SK-N-SH treated with all-trans-retinoic acid at 6 μM for 48 hours (cell line): Measurements from ENCODE around the gene CDK11B.

Experiments used
- ATAC-seq: fragments of 200-7000 bp; cut with Tn5 transposase; 3 replicates; pipeline ENCODE4 v1.9.1; 2020; ENCODE audit warnings: mild to moderate bottlenecking, moderate library complexity
- ARNTL ChIP-seq: fragments of 450-650 bp; formaldehyde crosslinking; IDR thresholded peaks from 2 replicates; pipeline ENCODE4 v1.5.0; 2020; ENCODE audit warnings: low read depth, mild to moderate bottlenecking, moderate library complexity, borderline replicate concordance
- BACH2 ChIP-seq: fragments of 250-450 bp; sonication (Bioruptor Pico); IDR thresholded peaks from 2 replicates; pipeline ENCODE4 v1.9.0; 2021; ENCODE audit warnings: mild to moderate bottlenecking, borderline replicate concordance
- CSDC2 ChIP-seq: fragments of 250-450 bp; sonication (Bioruptor Pico); IDR thresholded peaks from 2 replicates; pipeline ENCODE4 v1.5.0; 2020; ENCODE audit warnings: mild to moderate bottlenecking, moderate library complexity
- CSRNP3 ChIP-seq: fragments of 250-450 bp; sonication (Bioruptor Pico); IDR thresholded peaks from 2 replicates; pipeline ENCODE4 v1.5.1; 2021; ENCODE audit warnings: mild to moderate bottlenecking, moderate library complexity
- ESRRG ChIP-seq: fragments of 250-450 bp; sonication (Bioruptor Pico); IDR thresholded peaks from 2 replicates; pipeline ENCODE4 v1.6.1; 2021; ENCODE audit warnings: mild to moderate bottlenecking
- GLIS3 ChIP-seq: fragments of 250-450 bp; sonication (Bioruptor Pico); IDR thresholded peaks from 2 replicates; pipeline ENCODE4 v1.5.0; 2020; ENCODE audit warnings: mild to moderate bottlenecking, moderate library complexity
- ISL1 ChIP-seq: fragments of 250-450 bp; sonication (Bioruptor Pico); IDR thresholded peaks from 2 replicates; pipeline ENCODE4 v2.1.2; 2022; ENCODE audit warnings: mild to moderate bottlenecking, moderate library complexity
- OSR1 ChIP-seq: fragments of 250-450 bp; sonication (Bioruptor Pico); IDR thresholded peaks from 2 replicates; pipeline ENCODE4 v1.8.0; 2022; ENCODE audit warnings: moderate library complexity, mild to moderate bottlenecking, inconsistent platforms
- PPARA ChIP-seq: fragments of 250-450 bp; sonication (Bioruptor Pico); IDR thresholded peaks from 2 replicates; pipeline ENCODE4 v1.5.0; 2020; ENCODE audit warnings: mild to moderate bottlenecking, borderline replicate concordance
- RARB ChIP-seq: fragments of 250-450 bp; sonication (Bioruptor Pico); IDR thresholded peaks from 2 replicates; pipeline ENCODE4 v1.8.0; 2021; ENCODE audit warnings: mild to moderate bottlenecking, moderate library complexity
- SNAI2 ChIP-seq: fragments of 250-450 bp; sonication (Bioruptor Pico); IDR thresholded peaks from 2 replicates; pipeline ENCODE4 v1.5.0; 2020; ENCODE audit warnings: mild to moderate bottlenecking, moderate library complexity
- TOX ChIP-seq: fragments of 250-450 bp; sonication (Bioruptor Pico); IDR thresholded peaks from 2 replicates; pipeline ENCODE4 v1.8.0; 2021; ENCODE audit warnings: mild to moderate bottlenecking, moderate library complexity, borderline replicate concordance
- ZC3H10 ChIP-seq: fragments of 250-450 bp; sonication (Bioruptor Pico); IDR thresholded peaks from 2 replicates; pipeline ENCODE4 v1.5.1; 2021; ENCODE audit warnings: mild to moderate bottlenecking, moderate library complexity
- ZFP3 ChIP-seq: fragments of 250-450 bp; sonication (Bioruptor Pico); IDR thresholded peaks from 2 replicates; pipeline ENCODE4 v1.5.0; 2020; ENCODE audit warnings: mild to moderate bottlenecking, moderate library complexity
- ZFP30 ChIP-seq: fragments of 450-650 bp; formaldehyde crosslinking; IDR thresholded peaks from 2 replicates; pipeline ENCODE4 v1.5.0; 2022; ENCODE audit warnings: mild to moderate bottlenecking, moderate library complexity
- ZNF565 ChIP-seq: fragments of 450-650 bp; formaldehyde crosslinking; conservative IDR thresholded peaks from 2 replicates; pipeline ENCODE4 v1.5.0; 2020; ENCODE audit warnings: low read depth, mild to moderate bottlenecking, moderate library complexity
- ZNF70 ChIP-seq: fragments of 450-650 bp; formaldehyde crosslinking; IDR thresholded peaks from 2 replicates; pipeline ENCODE4 v1.5.0; 2020; ENCODE audit warnings: mild to moderate bottlenecking, moderate library complexity
- ZNF8 ChIP-seq: fragments of 450-650 bp; formaldehyde crosslinking; IDR thresholded peaks from 2 replicates; pipeline ENCODE4 v1.5.0; 2020; ENCODE audit warnings: mild to moderate bottlenecking, moderate library complexity
- TF ChIP-seq, protein P1 (sequence below): fragments of 250-450 bp; sonication (Bioruptor Pico); IDR thresholded peaks from 2 replicates; pipeline ENCODE4 v1.5.0; 2020; ENCODE audit warnings: mild to moderate bottlenecking, moderate library complexity
- TF ChIP-seq, protein P2 (sequence below): fragments of 250-450 bp; sonication (Bioruptor Pico); IDR thresholded peaks from 2 replicates; pipeline ENCODE4 v1.5.1; 2020; ENCODE audit warnings: low read depth, mild to moderate bottlenecking, moderate library complexity
- TF ChIP-seq, protein P3 (sequence below): fragments of 250-450 bp; sonication (Bioruptor Pico); IDR thresholded peaks from 2 replicates; pipeline ENCODE4 v1.8.0; 2021; ENCODE audit warnings: low read depth, mild to moderate bottlenecking, moderate library complexity, borderline replicate concordance

The CDK11B gene

GRCh38 chr1:1630965-1631781 is 27.6 kb downstream of the CDK11B start (continued):
- TF ChIP-seq ARNTL (CRISPR knock-in tag) (no peak), ZNF565 (CRISPR knock-in tag) (no peak)
- TF ChIP-seq, all 23 proteins: peak for 0

DNA sequence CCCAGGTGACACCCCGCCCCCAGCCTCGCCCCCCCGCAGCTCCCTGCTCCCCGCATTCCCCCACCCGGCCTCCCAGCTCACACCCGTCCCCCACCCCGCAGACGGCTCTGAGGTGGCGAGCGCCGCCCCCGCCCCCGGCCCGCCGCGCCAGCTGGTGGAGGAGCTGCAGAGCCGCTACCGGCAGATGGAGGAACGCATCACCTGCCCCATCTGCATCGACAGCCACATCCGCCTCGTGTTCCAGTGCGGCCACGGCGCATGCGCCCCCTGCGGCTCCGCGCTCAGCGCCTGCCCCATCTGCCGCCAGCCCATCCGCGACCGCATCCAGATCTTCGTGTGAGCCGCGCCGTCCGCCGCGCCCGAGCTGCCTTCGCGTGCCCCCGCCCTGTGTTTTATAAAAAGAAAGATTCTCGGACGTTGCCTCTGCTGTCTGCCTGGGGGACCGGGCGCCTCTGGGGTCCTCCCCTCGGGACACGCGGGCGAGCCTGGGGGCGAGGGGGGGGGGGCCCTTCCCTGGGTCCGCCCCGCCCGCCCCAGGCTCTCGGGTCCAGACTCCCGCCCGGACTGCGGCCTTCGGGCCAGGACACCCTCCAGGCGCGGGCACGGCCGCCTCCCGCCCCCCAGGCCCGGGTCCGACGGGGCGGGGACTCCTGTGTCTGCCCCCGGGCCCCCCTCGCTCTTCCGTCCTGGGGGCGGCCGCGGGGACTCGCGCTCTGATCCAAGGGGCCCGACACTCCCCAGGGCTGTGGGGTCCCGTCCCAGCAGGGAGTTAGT is 28.4 kb downstream of the CDK11B start:
- no peak for ATAC-seq
- no peak for TF ChIP-seq ISL1 (CRISPR knock-in tag)
- no peak for TF ChIP-seq BACH2 (CRISPR knock-in tag)
- no peak for TF ChIP-seq GLIS3
- no peak for TF ChIP-seq CSRNP3 (CRISPR knock-in tag)
- TF ChIP-seq SNAI2 = no peak
- TF ChIP-seq, protein P1, sequence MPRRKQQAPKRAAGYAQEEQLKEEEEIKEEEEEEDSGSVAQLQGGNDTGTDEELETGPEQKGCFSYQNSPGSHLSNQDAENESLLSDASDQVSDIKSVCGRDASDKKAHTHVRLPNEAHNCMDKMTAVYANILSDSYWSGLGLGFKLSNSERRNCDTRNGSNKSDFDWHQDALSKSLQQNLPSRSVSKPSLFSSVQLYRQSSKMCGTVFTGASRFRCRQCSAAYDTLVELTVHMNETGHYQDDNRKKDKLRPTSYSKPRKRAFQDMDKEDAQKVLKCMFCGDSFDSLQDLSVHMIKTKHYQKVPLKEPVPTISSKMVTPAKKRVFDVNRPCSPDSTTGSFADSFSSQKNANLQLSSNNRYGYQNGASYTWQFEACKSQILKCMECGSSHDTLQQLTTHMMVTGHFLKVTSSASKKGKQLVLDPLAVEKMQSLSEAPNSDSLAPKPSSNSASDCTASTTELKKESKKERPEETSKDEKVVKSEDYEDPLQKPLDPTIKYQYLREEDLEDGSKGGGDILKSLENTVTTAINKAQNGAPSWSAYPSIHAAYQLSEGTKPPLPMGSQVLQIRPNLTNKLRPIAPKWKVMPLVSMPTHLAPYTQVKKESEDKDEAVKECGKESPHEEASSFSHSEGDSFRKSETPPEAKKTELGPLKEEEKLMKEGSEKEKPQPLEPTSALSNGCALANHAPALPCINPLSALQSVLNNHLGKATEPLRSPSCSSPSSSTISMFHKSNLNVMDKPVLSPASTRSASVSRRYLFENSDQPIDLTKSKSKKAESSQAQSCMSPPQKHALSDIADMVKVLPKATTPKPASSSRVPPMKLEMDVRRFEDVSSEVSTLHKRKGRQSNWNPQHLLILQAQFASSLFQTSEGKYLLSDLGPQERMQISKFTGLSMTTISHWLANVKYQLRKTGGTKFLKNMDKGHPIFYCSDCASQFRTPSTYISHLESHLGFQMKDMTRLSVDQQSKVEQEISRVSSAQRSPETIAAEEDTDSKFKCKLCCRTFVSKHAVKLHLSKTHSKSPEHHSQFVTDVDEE (CRISPR knock-in tag) = no peak
- TF ChIP-seq ESRRG = no peak
- TF ChIP-seq ZNF70 = no peak
- no peak for TF ChIP-seq OSR1 (CRISPR knock-in tag)
- TF ChIP-seq, protein P2, sequence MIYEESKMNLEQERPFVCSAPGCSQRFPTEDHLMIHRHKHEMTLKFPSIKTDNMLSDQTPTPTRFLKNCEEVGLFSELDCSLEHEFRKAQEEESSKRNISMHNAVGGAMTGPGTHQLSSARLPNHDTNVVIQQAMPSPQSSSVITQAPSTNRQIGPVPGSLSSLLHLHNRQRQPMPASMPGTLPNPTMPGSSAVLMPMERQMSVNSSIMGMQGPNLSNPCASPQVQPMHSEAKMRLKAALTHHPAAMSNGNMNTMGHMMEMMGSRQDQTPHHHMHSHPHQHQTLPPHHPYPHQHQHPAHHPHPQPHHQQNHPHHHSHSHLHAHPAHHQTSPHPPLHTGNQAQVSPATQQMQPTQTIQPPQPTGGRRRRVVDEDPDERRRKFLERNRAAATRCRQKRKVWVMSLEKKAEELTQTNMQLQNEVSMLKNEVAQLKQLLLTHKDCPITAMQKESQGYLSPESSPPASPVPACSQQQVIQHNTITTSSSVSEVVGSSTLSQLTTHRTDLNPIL (CRISPR knock-in tag) = no peak
- no peak for TF ChIP-seq ZC3H10 (CRISPR knock-in tag)
- TF ChIP-seq TOX (CRISPR knock-in tag) = no peak
- TF ChIP-seq ZNF8 (CRISPR knock-in tag) = no peak
- TF ChIP-seq CSDC2 (CRISPR knock-in tag) = no peak
- no peak for TF ChIP-seq ZFP30 (CRISPR knock-in tag)

- ATAC-seq = no peak
- TF ChIP-seq GLIS3 (no peak), ZFP30 (CRISPR knock-in tag) (no peak), ARNTL (CRISPR knock-in tag) (no peak), CSDC2 (CRISPR knock-in tag) (no peak), ZC3H10 (CRISPR knock-in tag) (no peak), PPARA (CRISPR knock-in tag) (no peak), BACH2 (CRISPR knock-in tag) (no peak), ZNF565 (CRISPR knock-in tag) (no peak), ZFP3 (CRISPR knock-in tag) (no peak), TOX (CRISPR knock-in tag) (no peak), ESRRG (no peak), RARB (CRISPR knock-in tag) (no peak), OSR1 (CRISPR knock-in tag) (no peak), CSRNP3 (CRISPR knock-in tag) (no peak)
- TF ChIP-seq, protein P2 (CRISPR knock-in tag) = no peak
- TF ChIP-seq, protein P3, sequence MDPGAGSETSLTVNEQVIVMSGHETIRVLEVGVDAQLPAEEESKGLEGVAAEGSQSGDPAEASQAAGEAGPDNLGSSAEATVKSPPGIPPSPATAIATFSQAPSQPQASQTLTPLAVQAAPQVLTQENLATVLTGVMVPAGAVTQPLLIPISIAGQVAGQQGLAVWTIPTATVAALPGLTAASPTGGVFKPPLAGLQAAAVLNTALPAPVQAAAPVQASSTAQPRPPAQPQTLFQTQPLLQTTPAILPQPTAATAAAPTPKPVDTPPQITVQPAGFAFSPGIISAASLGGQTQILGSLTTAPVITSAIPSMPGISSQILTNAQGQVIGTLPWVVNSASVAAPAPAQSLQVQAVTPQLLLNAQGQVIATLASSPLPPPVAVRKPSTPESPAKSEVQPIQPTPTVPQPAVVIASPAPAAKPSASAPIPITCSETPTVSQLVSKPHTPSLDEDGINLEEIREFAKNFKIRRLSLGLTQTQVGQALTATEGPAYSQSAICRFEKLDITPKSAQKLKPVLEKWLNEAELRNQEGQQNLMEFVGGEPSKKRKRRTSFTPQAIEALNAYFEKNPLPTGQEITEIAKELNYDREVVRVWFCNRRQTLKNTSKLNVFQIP (CRISPR knock-in tag) = no peak
- TF ChIP-seq, protein P1 (CRISPR knock-in tag) = no peak
Observed at GRCh38 chr1:1629430-1630190, 29.2 kb downstream of the CDK11B start.
